ENCODE measurements around the gene CRLF3.
"Not testable (repeated sequence)": the region's sequence is repeated elsewhere in the genome, so short reads cannot be mapped to it uniquely, and the experiment has no call there.

The CRLF3 gene

DNA sequence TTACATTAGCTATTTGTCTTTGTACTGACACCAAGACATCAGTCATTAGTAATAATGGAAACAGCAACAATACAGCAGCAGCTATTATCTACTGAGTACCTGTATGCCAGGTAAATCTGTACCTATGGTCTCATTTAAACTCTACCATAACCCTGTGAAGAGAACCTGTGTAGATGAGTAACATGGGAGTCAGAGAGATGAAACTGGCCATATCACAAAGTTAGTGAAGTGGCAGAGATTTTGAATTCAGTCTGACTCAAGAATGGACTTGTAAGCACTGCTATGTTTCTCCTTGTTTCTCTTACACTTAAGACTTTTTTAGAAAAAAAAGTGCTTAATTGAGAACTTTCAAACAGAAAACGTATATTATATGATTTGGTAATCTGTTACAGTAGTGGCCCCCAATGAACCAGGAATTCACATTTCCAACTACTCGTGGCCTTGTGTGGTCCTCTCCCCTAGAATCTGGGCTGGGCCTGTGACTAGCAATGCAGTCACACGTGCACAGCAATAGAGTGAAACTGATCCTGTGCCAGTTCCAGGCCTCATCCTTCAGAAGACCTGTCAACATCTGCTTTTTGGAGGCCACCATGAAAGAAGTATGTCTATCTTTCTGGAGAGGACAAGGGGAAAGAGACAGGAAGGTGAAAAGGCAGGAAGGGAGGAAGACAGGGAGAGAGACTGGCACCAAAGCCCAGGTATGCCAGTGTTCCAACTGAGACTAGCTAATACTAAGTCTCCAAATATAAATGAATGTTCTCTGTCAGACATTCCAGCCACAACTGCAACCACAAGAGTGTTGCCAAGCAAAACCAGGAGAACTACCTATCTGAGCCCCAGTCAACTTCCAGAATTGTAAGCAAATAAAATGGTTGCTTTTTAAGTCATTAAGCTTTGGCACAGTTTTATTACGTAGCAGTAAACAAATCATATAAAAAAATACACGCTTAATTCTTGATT lies 12.0 kb downstream of the CRLF3 start:
- DNase-seq, result no peak

DNA sequence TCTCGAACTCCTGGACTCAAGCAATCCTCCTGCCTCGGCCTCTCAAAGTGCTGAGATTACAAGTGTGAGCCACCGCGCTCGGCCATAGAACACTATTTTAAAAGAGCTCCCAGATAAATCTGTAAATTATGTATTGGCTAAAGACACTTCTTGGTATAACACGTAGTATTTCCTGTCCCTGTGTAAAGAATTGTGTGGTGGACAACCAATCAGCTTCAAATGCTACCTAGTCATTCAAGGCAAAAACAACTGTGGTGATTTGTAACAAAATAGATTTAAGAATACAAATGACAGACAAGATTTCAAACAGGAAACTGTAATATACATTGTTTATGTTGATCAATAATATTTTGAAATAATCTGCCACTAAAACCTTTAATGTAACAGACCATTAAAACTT lies 14.6 kb downstream of the CRLF3 start:
- DNase-seq, result no peak

DNA sequence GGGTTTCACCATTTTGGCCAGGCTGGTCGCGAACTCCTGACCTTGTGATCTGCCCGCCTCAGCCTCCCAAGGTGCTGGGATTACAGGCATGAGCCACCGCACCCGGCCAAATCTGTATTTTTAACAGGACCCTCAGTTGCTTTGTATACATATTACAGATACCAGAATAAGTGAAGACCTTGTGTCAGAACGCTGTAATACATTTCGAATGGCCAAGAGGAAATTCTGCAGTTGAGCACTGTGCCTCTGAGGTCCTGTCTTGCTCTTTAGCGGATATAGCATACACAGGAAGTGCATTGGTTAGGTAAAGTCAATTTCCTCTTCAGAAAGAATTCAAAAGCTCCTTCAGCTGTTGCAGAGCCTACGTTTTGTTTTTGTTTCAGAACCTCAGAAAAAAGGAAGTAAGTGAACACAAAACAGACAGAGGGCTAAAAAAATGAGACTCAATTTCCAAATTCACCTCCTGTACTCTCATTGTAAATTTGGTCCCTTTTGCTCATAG lies 15.7 kb downstream of the CRLF3 start:
- peak; percentile 87 for DNase-seq

DNA sequence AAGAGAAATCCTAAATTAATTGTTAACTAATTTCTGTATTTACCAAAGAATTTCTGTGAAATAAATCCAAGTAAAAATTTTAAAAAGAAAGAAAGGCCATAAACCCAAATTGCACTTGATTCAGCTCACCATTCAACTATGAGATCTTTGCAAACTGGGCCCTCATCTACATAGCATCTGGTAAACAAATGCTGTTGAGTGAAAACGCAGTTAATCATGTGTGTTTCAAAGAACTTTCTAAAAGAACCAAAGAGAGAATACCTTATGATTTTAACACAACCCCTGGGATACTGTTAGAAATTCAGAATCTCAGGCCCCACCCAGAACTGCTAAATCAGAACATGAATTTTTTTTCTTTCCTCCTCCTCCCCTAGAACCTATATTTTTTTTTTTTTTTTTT lies 16.6 kb downstream of the CRLF3 start:
- no peak for DNase-seq

DNA sequence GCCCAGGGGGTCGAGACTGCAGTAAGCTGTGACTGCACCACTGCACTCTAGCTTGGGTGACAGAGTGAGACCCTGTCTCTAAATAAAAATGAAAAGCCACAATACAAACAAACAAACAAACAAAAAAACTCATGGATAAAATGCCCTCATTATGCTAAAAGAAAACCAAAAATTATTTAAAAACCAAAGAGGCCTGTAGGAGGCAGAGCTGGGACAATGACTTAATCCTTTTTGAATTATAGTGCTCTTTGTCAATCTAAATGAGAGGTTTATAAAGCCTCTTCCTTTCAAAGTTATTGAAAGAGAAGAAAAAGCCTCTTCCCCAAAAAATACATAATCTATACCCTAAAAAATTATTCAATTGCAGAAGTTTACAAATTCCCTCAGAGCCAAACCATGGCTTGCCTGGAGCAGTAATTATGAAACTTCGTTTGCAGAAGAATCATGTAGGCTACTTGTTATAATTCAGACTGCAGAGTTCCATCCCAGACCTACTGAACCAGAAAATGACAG lies 18.5 kb downstream of the CRLF3 start:
- DNase-seq, result no peak

DNA sequence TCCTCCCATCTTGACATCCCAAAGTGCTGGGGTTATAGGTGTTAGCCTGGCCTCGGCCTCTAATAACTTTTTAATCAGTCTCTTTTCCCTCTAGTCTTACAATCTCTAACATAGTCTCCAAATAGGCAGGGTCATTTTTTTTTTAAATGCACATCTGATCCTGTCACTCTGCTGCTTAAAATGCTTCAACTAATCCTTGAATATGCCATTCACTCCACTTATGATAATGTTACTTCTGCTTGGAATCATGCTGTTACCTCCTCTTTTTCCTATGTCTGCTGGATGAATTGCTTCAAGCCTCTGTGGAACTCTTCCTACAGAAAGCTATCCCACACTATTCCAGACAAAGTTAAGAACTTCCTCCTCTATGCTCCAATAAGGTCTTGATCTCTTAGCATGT lies 22.8 kb downstream of the CRLF3 start:
- no peak for DNase-seq

DNA sequence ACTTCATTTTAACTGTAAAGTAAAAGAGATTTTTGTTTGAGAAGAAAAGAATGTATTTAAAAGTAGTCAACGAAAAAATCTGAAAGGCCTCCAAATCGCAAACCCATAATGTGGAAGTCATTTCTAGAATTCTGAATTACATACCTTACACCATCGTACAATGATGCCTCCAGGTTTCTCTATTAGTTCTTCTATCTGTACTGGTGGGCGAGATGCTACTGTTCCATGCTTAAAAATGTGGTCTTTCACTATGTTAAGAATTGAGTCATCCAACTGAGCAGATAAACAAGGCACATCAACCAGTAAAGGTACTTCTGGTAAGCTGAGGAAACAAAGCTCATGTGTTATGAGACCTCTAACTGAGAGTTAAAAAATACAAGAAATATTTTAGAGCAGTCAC lies 28.5 kb downstream of the CRLF3 start:
- DNase-seq, result no peak

DNA sequence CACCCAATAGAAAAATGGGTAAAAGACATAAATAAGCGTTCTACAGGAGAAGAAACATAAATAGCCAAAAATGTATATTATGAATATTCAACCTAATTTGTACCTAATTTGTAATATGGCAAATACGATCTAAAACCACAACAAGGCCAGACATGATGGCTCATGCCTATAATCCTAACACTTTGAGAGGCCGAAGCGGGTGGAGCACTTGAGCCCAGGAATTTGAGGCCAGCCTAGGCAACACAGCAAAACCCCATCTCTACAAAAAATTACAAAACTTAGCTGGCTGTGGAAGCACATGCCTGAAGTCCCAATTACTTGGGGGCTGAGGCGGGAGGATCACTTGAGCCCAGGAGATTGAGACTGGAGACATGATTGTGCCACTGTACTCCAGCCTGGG lies 30.1 kb downstream of the CRLF3 start:
- no peak for DNase-seq

DNA sequence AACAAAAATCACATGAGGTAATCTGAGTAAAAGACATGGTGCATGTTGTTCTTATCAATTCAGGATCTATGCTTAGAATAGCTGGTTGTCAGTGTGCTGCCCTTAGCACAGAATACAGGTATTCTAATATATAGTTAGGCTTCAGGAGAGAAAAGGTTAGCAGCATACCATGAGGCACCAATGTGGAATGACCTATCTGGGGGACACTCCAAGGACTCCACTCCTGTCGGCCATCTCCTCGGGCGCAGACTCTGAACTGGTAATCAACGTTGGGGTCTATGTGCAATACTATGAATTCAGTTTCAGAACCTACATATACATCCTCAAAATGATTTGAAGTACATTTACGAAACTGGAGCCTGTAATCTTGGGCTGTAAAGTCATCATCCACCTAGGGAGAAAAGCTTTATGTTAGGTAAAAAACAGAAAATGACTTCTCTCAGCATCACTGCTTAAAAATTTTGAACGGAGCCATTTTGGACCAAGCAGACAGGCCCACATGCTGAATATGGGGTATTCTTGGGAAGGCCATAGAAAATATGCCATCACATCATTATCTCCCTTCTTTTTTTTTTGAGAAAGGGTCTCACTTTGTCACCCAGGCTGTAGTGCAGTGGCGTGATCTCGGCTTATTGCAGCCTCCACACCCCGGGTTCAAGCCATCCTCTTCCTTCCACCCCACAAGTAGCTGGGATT lies 31.1 kb downstream of the CRLF3 start:
- DNase-seq, result no peak

DNA sequence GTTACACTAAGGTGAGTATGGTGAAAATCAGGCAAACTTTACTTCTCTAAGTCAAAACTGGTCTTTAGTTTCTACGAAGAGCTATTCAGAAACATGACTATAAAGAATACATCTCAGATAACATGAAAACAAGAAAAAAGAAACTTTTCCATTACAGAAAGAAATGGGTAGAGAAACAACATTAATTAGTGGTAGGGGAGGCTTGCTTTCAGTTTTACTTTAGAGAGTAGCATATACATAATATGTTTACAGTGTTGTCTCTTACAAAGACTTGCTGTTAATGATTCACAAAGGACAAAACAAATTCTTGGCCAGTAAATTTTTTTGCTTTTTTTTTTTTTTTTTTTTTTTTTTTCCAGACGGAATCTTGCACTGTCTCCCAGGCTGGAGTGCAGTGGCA lies 34.2 kb downstream of the CRLF3 start:
- DNase-seq, result no peak

DNA sequence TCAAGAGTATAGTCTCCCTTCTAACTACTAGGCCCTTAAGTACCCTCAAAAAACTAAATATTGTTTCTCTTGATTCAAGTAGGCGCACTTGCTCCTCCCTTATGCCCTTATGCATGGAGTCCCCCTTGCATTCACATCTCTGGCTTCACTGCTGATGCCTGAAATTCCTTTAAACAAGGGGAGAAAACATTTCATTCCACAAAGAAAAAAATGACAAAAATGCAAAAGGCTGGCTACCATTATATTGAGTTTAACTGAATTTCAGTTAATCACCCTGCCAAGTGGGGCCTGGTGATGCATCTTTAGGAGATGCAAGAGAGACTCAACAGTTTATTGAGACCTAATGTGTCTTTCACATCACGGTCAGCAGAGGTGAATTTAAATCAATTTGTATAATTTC lies 35.6 kb downstream of the CRLF3 start:
- DNase-seq, result no peak

DNA sequence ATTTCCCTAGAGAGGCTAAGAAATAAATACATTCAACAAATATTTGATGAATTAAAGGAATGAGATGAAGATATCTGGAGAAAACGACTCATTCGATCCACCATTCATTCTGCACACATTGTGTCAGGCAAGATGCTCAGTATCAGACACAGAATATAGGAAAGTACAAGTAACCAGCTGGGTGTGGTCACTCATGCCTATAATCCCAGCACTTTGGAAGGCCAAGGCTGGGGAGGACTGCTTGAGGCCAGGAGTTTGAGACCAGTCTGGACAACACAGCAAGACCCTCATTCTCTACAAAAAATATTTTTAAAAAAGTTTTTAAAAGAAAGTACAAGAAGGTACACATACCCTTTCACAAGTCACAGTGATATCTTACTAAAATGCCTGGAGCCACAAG lies 42.3 kb downstream of the CRLF3 start:
- no peak for DNase-seq

DNA sequence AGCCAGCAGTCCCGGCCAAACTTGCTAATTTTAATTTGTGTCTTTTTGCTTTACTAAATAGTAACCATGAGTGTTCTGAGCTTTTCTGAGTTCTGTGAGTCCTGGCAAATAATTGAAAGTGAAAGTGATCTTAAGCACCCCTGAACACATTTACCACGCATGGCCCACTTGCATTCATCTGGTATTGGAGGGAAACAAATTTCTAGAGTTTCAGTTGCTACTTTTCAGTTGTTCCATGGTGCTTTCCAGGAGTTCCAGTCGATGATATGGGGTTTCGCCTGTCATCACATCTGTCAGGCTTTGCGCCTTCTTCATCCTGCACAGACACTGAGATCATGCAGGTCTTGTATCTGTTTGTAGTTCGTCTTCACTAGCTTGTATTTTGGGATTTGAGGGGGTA lies 44.1 kb downstream of the CRLF3 start:
- DNase-seq, result no peak

DNA sequence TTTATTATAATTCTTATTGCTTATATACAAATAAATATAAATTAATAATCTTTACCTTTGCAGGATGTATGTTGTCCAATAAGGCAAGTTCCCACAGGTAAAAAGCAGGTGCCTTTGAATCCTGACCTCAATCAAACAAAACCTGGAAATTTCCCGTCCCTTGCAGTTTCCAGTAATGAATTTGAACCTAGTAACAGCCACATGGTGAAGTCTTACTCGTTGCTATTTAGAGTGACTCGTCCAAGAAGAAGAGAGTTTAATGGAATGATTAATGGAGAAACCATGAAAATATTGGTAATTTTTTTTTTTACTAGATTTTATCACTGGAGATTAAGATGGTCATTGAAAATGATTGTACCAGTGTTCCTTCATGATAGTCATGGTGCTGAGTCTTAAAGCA lies 55.7 kb downstream of the CRLF3 start:
- DNase-seq, result not testable (repeated sequence)

DNA sequence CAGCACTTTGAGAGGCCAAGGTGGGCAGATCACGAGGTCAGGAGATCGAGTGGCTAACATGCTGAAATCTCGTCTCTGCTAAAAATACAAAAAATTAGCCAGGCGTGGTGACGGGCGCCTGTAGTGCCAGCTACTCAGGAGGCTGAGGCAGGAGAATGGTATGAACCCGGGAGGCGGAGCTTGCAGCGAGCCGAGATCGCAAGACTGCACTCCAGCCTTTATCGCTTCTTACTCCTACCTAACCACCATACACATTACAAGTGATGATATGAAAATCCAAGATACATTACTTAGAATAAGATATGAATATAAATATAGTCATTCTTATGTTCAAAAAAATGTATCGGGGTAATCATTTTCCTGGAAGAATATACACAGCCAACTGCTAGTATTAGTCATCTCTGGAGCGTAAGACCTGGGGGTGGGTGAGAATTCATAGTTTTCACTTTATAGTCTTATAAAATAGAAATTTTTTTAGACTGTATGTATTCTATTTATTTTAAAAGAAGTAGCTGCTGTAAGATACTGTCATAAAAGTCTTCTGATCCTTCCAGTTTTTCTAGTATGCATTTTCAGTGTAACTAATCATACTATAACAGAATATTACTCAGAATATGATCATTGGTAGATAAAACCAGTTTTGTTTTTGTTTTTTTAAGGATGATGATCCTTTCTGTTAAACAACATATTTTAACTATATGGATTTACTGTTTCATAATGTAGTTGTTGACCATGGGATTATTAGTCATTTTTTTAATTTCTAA lies 56.7 kb downstream of the CRLF3 start:
- not testable (repeated sequence) for DNase-seq

DNA sequence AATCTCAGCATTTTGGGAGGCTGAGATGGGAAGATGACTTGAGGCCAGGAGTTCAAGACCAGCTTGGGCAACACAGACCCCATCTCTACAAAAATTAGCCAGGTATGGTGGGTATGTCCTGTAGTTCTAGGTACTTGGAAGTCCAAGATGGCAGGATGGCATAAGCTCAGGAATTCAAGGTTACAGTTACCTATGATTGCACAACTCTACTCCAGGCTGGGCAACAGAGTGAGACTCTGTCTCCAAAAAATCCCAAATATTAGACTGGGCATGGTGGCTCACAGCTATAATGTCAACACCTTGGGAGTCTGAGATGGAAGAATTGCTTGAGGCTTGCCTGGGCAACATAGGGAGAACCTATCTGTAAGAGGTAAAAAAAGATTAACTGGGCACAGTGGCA lies 63.4 kb downstream of the CRLF3 start:
- DNase-seq, result no peak

DNA sequence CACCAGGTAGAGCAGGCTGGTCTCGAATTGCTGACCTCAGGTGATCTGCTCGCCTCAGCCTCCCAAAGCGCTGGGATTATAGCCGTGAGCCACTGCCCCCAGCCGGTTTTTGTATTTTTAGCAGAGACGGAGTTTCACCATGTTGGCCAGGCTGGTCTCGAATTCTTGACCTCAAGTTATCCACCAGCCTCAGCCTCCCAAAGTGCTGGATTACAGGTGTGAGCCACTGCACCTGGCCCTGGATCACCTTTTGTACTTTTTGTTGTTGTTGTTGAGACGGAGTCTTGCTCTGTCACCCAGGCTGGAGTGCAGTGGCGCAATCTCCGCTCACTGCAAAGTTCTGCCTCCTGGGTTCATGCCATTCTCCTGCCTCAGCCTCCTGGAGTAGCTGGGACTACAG lies 71.2 kb downstream of the CRLF3 start:
- DNase-seq, result not testable (repeated sequence)

DNA sequence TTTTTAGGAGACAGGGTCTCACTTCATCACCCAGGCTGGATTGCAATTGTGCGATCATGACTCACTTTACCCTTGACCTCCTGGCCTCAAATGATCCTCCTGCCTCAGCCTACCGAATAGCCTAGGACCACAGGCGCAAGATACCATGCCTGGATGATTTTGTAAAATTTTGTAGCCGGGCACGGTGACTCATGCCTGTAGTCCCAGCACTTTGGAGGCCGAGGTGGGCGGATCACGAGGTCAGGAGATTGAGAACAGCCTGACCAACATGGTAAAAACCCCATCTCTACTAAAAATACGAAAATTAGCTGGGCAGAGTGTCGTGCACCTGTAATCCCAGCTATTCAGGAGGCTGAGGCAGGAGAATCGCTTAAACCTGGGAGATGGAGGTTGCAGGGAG lies 73.5 kb downstream of the CRLF3 start:
- DNase-seq, result not testable (repeated sequence)

DNA sequence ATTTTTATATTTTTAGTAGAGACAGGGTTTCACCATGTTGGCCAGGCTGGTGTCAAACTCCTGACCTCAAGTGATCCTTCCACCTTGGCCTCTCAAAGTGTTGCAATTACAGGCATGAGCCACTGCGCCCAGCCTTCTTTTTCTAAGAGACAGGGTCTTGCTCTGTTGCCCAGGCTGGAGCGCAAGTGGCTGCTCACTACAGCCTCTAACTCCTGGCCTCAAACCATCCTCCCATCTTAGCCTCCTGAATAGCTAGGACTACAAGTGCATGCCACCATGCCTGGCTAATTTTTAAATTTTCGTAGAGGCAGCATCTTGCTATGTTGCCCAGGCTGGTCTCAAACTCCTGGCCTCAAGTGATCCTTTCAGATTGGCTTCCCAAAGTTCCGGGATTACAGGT lies 76.9 kb downstream of the CRLF3 start:
- not testable (repeated sequence) for DNase-seq

DNA sequence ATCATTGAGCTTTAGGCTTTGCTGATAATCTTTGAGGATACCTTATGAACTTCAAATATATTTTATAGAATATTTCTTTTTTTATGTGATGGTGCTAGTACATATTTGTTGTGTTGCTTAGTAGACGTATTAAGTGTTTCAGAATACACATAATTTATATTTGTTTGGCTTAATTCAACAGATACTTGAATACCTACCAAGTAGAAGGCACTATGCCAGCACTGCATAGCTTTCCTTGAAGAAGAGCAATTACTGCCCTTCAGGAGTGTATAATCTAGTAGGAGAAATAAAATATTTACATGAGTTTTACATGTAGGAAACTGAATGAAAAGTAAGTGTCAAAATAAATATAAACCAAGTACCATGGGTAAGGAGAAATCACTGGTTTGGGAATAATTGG lies 81.8 kb downstream of the CRLF3 start:
- DNase-seq, result not testable (repeated sequence)

DNA sequence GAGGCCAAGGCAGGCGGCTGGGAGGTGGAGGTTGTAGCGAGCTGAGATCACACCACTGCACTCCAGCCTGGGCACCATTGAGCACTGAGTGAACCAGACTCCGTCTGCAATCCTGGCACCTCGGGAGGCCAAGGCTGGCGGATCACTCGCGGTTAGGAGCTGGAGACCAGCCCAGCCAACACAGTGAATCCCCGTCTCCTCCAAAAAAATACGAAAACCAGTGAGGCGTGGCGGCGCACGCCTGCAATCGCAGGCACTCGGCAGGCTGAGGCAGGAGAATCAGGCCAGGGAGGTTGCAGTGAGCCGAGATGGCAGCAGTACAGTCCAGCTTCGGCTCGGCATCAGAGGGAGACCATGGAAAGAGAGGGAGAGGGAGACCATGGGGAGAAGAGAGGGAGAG lies 88.1 kb downstream of the CRLF3 start:
- not testable (repeated sequence) for DNase-seq

DNA sequence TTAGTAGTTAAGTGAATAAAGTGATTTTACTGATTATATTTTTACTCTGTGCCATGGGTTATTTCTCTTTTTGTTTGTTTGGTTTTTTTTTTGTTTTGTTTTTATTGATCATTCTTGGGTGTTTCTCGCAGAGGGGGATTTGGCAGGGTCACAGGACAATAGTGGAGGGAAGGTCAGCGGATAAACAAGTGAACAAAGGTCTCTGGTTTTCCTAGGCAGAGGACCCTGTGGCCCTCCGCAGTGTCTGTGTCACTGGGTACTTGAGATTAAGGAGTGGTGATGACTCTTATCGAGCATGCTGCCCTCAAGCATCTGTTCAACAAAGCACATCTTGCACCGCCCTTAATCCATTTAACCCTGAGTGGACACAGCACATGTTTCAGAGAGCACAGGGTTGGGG lies 88.8 kb downstream of the CRLF3 start:
- not testable (repeated sequence) for DNase-seq

DNA sequence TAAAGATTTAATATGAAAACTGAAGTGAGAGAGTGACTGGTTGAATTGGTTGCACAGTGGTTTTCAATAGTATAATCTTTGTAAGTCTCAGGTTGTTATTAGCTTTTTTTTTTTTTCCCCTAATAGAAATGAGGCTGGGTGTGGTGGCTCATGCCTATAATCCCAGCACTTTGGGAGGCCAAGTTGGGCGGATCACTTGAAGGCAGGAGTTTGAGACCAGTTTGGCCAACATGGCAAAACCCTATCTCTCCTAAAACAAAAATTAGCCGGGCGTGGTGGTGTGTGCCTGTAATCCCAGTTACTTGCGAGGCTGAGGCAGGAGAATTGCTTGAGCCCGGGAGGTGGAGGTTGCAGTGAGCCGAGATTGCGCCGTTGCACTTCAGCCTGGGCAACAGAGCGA lies 89.3 kb downstream of the CRLF3 start:
- DNase-seq, result not testable (repeated sequence)

Data from GF-D8 (cell line).